ENCODE results near the gene KRT14.
"Not testable (repeated sequence)": the region's sequence is repeated elsewhere in the genome, so short reads cannot be mapped to it uniquely, and the experiment has no call there.

The KRT14 gene

DNA sequence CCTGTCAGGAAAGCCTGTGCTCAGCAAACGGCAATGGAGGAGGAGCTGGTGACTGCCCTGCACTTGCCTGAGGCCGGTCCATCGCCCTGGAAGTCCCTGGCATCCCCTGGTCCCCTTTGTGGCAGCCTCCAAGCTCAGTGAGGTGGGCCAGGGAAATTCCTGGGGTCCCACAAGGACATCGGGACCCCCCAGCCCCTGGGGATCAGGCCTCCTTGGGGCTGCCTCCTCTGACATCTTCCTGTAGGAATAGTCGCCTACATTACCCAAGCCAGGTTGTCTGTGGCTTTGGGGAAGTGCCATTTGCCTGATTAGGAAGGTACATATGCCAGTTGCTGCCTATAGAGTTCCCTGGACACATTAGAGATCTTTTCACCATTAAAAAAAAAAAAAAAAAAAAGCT, 7.7 kb downstream of the KRT14 start:
- no peak for DNase-seq (ENCODE audit: low spot score)

DNA sequence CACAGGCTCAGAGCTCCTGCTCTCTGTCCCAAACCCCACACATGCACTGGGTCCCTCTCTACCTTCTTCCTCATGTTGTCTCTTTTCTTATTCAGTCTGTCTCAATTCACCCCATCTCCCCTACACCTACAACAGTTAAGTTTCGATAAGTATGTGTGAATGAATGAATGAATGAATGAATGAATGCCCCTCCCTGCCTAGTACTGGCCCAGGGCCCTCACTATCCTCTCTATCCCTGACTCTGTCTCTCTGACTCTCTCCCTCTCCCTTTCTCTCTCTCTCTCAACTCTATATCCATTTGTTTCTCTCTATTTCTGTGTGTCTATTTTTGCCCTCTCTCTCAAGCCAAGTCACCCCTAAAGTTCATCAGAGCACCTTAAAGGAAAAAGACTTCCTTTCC, 8.2 kb downstream of the KRT14 start:
- DNase-seq (ENCODE audit: low spot score): no peak

DNA sequence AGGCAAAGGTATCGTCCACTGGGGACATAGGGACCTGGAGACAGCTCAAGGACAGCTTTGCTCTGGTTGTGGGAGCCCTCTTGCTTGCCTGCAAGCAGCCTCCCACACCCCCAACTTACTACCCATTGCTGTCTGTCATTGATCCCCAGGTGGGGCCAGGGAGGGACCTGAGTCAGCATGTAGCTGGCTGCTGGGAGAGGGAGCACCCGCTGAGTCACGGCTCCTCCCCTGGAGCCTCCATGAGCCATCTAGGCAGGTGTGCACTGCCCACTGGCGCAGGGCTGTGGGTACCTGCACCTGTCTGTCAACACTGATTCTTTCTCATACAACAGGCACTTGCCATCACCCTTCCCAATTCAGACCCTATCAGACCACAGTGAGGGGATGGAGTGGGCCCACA, 10.0 kb downstream of the KRT14 start:
- not testable (repeated sequence) for DNase-seq (ENCODE audit: low spot score)

GRCh38 chr17:41575336-41575735, 11.4 kb downstream of the KRT14 start:
- DNase-seq (ENCODE audit: low spot score): no peak

DNA sequence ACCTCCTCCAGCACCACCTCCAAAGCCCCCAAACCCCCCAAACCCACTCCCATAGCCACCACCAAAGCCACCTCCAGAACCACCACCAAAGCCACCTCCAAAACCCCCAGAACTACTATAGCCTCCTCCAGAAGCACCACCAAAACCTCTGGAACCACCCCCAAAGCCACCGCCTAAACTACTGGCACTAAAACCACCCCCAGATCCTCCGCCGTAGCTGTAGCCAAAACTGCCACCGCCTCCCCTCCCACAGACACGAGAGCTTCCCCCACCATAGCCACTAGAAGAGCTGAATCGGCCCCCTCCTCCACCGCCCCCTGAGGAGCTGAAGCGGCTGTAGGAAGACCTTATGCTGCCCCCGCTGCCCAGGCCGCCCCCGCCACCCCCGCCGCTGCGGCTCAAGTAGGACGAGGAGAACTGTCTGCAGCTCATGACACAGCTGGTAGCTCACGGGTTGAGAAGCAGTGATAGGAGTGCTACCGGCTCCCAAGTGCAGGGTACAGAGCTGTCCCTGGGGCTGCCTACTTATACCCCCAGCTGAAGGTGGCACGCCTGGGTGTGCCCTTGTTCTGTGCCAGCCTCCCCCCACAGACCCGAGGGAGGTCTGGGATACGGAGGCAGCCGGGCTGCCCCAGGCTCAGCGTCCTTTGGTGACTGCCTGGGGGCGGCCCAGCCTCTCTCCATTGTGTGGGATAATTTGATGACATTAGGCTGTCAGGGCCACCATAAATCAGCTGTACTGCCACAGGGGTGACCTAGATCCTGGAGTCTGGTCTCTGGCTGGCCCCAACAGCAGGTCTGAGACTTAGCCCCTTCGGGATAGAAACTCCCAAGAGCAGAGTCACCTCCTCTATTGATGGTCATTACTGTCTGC, 14.9 kb downstream of the KRT14 start, which contains the start of gene KRT9:
KRT9 (minus strand) TSS at position 499 of the 874 bp plus-strand sequence; CDS start at position 432, 67 bp downstream.
- DNase-seq (ENCODE audit: low spot score): no peak

GRCh38 chr17:41567317-41567716, 19.4 kb downstream of the KRT14 start:
- DNase-seq (ENCODE audit: low spot score): no peak

DNA sequence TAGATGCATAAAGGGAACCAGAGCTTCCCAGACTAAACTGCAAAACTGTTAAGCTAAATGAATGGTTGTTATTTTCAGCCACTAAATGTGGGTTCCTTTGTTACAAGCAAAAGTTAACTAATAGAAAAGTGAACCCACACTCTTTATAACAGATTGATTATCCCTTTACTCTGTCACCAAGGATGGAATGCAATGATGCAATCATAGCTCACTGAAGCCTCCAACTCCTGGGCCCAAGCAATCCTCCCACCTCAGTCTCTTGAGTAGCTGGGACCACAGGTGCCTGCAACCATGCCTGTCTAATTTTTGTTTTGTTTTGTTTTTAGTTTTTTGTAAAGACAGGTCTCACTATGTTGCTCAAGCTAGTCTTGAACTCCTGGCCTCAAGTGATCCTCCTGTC, 21.4 kb downstream of the KRT14 start:
- DNase-seq (ENCODE audit: low spot score): no peak

DNA sequence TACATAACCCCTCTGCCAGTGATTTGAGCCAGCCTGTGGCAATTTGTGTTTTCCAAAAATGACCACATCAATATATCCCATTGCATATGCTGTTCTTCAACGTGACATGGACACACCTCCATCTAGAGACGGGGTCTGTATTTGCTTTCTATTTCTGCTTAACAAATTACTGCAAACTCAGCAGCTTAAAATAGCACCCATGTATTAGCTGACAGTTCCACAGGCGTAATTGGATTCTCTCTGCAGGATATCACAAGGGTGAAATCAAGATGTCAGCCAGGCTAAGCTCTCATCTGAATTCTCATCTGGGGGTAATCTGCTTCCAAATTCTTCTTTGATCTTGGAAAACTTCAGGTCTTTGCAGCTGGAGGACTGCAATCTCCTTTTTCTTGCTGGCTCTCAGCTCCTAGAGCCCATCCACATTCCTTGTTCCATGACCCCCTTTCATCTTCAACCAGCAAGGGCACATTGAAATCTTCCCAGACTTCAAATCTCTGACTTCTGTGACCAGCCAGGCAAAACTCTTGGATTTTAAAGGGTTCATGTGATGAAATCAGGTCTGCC, 23.0 kb downstream of the KRT14 start:
- DNase-seq (ENCODE audit: low spot score): no peak

GRCh38 chr17:41561554-41561953, 25.1 kb downstream of the KRT14 start:
- no peak for DNase-seq (ENCODE audit: low spot score)

DNA sequence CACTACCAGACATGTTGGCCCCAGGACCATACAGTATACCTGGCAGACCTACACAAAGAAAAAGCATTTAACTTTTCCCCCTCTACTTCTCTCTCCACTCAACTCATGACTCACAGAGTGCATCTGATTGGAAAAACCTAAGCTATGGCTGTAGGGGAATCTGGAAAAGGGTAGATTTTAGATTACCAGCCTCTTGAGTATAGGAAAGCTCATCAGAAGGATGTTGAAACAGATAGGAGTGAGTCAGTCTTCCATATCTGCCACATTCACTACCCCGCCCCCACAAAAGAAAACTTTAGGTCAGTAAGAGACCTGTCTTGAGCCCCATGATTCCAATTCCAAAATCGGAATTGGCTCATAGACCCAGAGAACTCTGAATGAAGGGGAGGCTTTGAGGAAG, 27.1 kb downstream of the KRT14 start:
- DNase-seq (ENCODE audit: low spot score): no peak

- DNase-seq (ENCODE audit: low spot score): no peak
Observed at GRCh38 chr17:41556931-41557330, 29.8 kb downstream of the KRT14 start.

GRCh38 chr17:41556306-41556705, 30.4 kb downstream of the KRT14 start:
- DNase-seq (ENCODE audit: low spot score): no peak

- no peak for DNase-seq (ENCODE audit: low spot score)
Observed at GRCh38 chr17:41555105-41555887, 31.4 kb downstream of the KRT14 start.

- DNase-seq (ENCODE audit: low spot score): no peak
Observed at GRCh38 chr17:41553987-41554680, 32.6 kb downstream of the KRT14 start.

- DNase-seq (ENCODE audit: low spot score): no peak
Observed at GRCh38 chr17:41553176-41553575, 33.5 kb downstream of the KRT14 start.

DNA sequence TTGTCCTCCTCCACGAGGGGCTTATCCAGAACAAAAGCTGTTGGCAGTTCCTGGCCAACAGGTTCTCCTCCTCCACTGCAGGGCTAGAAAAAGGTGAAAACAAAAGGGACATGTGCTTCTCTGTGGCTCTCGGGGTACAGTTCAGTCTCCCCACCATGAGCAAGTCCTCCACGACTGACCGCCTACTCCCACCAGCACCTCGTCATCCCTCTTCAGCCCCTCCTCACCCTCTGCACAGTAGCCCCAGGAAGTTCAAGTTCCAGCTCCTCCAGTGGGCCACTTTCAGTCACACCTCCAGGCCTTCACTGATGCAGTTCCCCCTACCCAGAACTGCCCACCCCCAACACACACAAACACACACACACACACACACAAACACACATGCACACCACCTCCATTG, 34.2 kb downstream of the KRT14 start:
- DNase-seq (ENCODE audit: low spot score): no peak

DNA sequence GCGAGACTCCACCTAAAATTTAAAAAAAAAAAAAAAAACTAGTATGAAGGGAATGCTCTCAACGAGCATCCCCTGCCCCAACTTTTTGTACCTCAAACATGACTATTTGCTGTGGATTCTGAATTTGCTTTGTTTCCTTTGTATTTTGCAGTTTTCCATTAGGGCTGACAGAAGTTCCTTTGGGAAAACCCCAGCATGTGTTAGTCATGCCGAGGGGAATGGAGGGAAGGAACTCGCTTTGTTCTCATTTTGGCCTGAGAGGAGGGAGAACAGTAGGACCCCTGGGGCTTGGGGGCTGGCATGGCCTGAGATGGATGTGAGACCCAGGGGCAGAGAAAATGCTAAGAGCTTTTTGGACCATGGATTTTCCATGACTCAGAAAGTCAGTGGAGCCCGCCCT, 35.3 kb downstream of the KRT14 start:
- no peak for DNase-seq (ENCODE audit: low spot score)

DNA sequence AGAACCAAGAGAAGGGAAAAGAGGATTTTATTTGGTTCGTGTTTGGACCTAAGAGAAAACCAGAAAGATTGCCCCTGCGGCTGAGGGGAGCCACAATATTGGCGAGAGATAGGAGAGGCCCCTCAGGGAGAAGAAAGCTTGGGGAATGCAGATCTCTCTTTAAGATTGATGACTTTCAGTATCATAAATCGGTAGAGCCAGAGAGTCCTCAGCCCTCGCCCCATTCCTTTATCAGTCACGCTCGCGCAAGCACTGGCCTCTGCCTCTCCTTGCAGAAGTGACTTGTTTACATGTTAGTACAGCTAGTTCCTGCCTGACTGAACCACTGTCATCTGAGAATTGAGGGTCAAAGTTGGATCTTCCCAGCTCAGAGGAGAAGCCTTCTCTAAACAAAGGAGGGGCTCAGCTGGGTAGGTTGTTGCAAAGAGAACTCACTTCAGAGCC, 37.1 kb downstream of the KRT14 start:
- no peak for DNase-seq (ENCODE audit: low spot score)

DNA sequence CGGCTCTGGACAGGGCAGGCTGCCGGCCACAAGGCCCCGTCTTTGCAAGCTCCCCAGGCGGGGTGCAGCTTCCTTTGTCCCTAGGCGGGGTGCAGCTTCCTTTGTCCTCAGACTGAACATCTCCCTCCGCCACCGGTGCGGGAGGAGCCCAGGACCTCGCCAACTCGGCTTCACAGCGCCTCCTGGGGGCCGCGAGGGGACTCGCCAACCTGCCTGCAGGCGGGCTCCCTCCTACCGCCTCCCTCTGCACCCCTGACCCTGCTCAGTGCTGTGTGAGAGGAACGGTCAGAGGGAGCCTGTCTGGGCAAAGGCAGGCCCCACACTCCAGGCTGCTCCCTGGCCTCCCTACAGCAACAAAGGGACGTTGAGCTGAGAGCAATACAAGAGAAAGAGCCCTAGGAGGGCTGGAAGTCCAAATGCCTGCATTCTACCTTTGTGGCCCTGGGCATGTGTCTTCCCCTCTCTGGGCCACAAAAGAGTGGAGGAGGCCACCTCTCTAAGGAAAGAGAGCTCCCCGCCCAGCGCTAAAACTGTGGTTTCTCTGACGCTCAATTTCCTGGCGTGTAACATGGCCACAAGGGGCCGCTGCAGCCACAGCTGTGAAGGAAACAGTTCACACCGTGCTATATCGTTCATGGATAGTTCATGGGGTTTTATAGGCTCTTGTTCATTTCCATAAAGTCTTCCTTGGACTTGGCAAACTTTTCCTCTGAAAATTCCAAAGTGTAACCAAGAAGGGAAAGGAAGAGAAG, 37.7 kb downstream of the KRT14 start:
- peak; percentile 80 for DNase-seq (ENCODE audit: low spot score)

DNA sequence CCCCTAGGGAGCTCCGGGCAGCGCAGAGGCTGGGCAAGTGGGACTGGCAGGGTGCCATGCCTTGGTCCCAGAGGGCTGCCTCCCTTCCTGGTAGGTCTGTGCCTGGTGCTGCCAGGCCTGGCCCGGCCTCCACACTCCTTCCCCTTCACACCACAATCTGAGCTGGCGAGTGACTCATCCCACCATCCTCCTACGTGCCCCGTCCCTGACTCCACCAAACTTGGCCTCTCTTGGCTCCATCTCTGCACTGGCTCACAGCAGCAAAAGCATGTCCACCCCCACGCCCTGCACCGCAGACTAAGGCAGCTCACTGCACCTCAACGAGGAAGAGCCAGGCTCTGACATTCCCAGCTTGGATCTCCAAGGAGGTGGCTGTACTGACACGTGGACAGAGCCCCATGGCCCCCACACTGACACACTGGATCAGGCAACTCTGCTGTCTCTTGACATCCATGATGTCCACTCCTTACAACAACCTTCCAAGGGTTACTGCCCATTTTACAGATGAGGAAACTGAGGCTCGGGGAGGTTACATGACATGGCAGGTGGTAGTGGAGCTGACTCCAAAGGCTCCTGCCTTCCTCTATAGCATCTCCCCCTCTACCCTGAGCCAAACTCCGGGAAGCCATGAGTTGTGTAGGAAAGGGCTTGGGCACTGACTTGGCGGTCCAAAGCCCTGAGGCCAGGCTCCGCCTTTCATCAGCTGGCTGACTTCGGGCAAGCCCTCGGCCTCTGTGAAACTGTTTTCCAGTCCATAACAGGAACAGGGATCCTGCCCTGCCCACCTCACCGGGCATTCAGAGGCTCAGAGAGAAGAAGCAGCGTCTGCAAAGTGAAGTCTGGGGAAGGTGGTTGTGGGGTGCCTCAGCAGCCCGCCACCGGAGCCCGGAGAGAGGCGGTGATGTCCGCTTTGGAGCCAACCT, 38.5 kb downstream of the KRT14 start:
- peak; percentile 66 for DNase-seq (ENCODE audit: low spot score)

Data from activated CD4-positive, alpha-beta T cell treated with anti-CD3 and anti-CD28 coated beads, Interleukin-2, Interleukin-4, amounts not matched to agents 100 ng/mL and 50 ng/mL, durations not matched to agents 16 hours and 8 hours (primary cell).